ENCODE data around the gene MEGF8. TPM values are rescaled to one million over a fixed set of nuclear protein-coding genes. Genes with fewer than 3 reads are reported as not detected.

MEGF8 gene
- total and polyA plus RNA-seq, 9 of the 15 experiments (the other 6 are each of a cell fraction or from before 2014, with no cell fraction given) = 0.28 to 13.1 (median 3.0) TPM

GRCh38 chr19:42426643-42427042 is 101.2 kb downstream of the MEGF8 start:
- in situ Hi-C loops (cut with MboI) = no loop called here

DNA sequence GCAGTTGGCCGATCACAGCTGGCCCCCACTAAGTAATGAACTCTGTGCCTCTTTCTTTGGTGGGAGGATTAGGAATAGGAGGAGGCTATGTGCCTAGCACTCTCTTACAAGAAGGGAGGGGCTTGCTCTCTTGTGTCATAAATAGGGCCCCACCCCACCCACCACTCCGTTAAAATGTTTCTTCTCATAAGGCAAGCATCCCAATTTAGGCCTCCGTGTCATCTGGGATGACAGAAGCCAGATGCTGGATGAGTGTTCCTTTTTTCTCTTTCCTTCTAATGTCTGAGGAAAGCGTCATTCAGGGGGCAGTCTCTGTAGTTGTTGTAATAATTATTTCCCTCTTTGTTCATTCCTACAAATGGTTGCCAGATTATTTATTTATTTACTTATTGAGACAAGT is 101.9 kb downstream of the MEGF8 start, which contains the start of gene LIPE:
TSS of gene LIPE (minus strand) at position 76 of the 400 bp plus-strand sequence. CDS start 239 bp downstream, outside the sequence.
- no peaks in the 10 kb centered on the region for H3K9me3 ChIP-seq (replicated peaks; ENCODE audit: control insufficient read depth, insufficient read depth, low read depth, low read length)
- no TSS peak for BruUV-seq (replicated peaks)
- POLR2A ChIA-PET = no interaction called here
- WGBS (ENCODE audit: insufficient coverage, low coverage, missing lambda C conversion rate) = 16% methylated on average over 4 of the region's 4 CpGs
- H3K36me3 ChIP-seq (ENCODE audit: control insufficient read depth, insufficient read depth, low read length) = no peaks in the 10 kb centered on the region
- DNase-seq (ENCODE audit: extremely low read depth in 1 of 4, low spot score in 3 of 4) (no peak), ATAC-seq (no peak), FAIRE-seq (no peak)
- in situ Hi-C loops (cut with MboI) = no loop called here
- CTCF ChIA-PET (ENCODE audit: low intra/inter-chr PET ratio) = no interaction called here
- no peaks in the 10 kb centered on the region for H3K9me1 ChIP-seq (ENCODE audit: control insufficient read depth, insufficient read depth, low read length)
- H4K20me1 ChIP-seq (replicated peaks; ENCODE audit: control insufficient read depth, insufficient read depth, low read length) = no peaks in the 10 kb centered on the region
- TF ChIP-seq, protein P1, sequence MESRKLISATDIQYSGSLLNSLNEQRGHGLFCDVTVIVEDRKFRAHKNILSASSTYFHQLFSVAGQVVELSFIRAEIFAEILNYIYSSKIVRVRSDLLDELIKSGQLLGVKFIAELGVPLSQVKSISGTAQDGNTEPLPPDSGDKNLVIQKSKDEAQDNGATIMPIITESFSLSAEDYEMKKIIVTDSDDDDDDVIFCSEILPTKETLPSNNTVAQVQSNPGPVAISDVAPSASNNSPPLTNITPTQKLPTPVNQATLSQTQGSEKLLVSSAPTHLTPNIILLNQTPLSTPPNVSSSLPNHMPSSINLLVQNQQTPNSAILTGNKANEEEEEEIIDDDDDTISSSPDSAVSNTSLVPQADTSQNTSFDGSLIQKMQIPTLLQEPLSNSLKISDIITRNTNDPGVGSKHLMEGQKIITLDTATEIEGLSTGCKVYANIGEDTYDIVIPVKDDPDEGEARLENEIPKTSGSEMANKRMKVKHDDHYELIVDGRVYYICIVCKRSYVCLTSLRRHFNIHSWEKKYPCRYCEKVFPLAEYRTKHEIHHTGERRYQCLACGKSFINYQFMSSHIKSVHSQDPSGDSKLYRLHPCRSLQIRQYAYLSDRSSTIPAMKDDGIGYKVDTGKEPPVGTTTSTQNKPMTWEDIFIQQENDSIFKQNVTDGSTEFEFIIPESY (CRISPR knock-in tag; IDR thresholded peaks at IDR 0.05) = no peak
- no peak for TF ChIP-seq FOXA1 (IDR thresholded peaks at IDR 0.05; ENCODE audit: borderline replicate concordance)
- TF ChIP-seq U2AF2 (optimal IDR thresholded peaks at IDR 0.05; ENCODE audit: low read depth, low read length) = no peak
- TF ChIP-seq ETS2 (tag; IDR thresholded peaks at IDR 0.05; ENCODE audit: borderline replicate concordance, poor library complexity, severe bottlenecking) = no peak
- no peak for TF ChIP-seq ZNF77 (CRISPR knock-in tag; IDR thresholded peaks at IDR 0.05)
- TF ChIP-seq HDAC1 (IDR thresholded peaks at IDR 0.05) = no peak
- H3K4me2 ChIP-seq (ENCODE audit: insufficient read depth, low read length) = no peak within 1 kb of the TSS
- intact Hi-C loops (cut with micrococcal nuclease) = no loop called here
- 0 out of 5 replicates have a peak, but pooled peaks cover 0 to 5% of the 10 kb centered on the region in 2 experiments for H3K27me3 ChIP-seq (ENCODE audit: control insufficient read depth in 2 of 2, insufficient read depth in 2 of 2, low read length in 2 of 2)
- H3K27ac ChIP-seq (ENCODE audit: extremely low read depth, low read depth, low read length) = no peak within 1 kb of the TSS
- no peaks in the 10 kb centered on the region for H3K79me2 ChIP-seq (ENCODE audit: control insufficient read depth, insufficient read depth, low read length)
- no peak within 1 kb of the TSS for H3K4me3 ChIP-seq
- no peak within 1 kb of the TSS for H3K9ac ChIP-seq (ENCODE audit: insufficient read depth in 1 of 2, low read depth in 2 of 2, low read length in 2 of 2)
- peaks cover 0 to 25% of the 10 kb centered on the region in 2 experiments; a peak in 2 of 5 replicates for H3K4me1 ChIP-seq (replicated peaks in 1 of 2; ENCODE audit: control insufficient read depth in 2 of 2, insufficient read depth in 2 of 2, low read length in 2 of 2)
- no peak within 1 kb of the TSS for H2AFZ ChIP-seq (ENCODE audit: low read depth, low read length)

More at GRCh38 chr19:42426643-42427042, 101.2 kb downstream of the MEGF8 start:
- no peak for FAIRE-seq
- Histone ChIP-seq H3K27me3 (ENCODE audit: control insufficient read depth in 2 of 2, insufficient read depth in 2 of 2, low read length in 2 of 2) (peaks cover 0 to 5% of the 10 kb centered on the region in 2 experiments; a peak in 1 of 5 replicates), H3K9me1 (ENCODE audit: control insufficient read depth, insufficient read depth, low read length) (no peaks in the 10 kb centered on the region), H4K20me1 (replicated peaks; ENCODE audit: control insufficient read depth, insufficient read depth, low read length) (no peaks in the 10 kb centered on the region), H3K4me3 (no peak overlapping the region), H3K4me2 (ENCODE audit: insufficient read depth, low read length) (no peak overlapping the region), H3K79me2 (ENCODE audit: control insufficient read depth, insufficient read depth, low read length) (no peaks in the 10 kb centered on the region), H3K9ac (ENCODE audit: insufficient read depth in 1 of 2, low read depth in 2 of 2, low read length in 2 of 2) (no peak overlapping the region), H3K36me3 (ENCODE audit: control insufficient read depth, insufficient read depth, low read length) (no peaks in the 10 kb centered on the region), H3K9me3 (replicated peaks; ENCODE audit: control insufficient read depth, insufficient read depth, low read depth, low read length) (no peaks in the 10 kb centered on the region), H3K4me1 (replicated peaks in 1 of 2; ENCODE audit: control insufficient read depth in 2 of 2, insufficient read depth in 2 of 2, low read length in 2 of 2) (peaks cover 0 to 25% of the 10 kb centered on the region in 2 experiments; a peak in 2 of 5 replicates), H3K27ac (ENCODE audit: extremely low read depth, low read depth, low read length) (no peak overlapping the region), H2AFZ (ENCODE audit: low read depth, low read length) (no peak overlapping the region)
- POLR2A ChIA-PET = interaction anchor here (0.6 kb wide), 1 partner anchor 285 kb away, joined by 3 read pairs; no protein-coding TSS in a partner anchor
- ATAC-seq = no peak
- no peak for TF ChIP-seq ZNF561 (CRISPR knock-in tag; conservative IDR thresholded peaks at IDR 0.05)
- DNase-seq (ENCODE audit: extremely low read depth in 1 of 4, low spot score in 3 of 4) = no peak
- 34% methylated on average over 3 of the region's 3 CpGs for WGBS (ENCODE audit: insufficient coverage, low coverage, missing lambda C conversion rate)
- BruUV-seq (replicated peaks) = no TSS peak
- CTCF ChIA-PET (ENCODE audit: low intra/inter-chr PET ratio) = no interaction called here
- intact Hi-C loops (cut with micrococcal nuclease) = no loop called here

All from K562 (cell line).